ENCODE results near the gene HCFC1.

- TF ChIP-seq POLR2AphosphoS5 (IDR thresholded peaks at IDR 0.05; ENCODE audit: low read depth, low read length) (no peak), POLR2A (IDR thresholded peaks at IDR 0.05; ENCODE audit: low read depth, low read length) (no peak; the same call in 1 of the 2 replicates)
These were observed 47.5 kb upstream of the HCFC1 start for GRCh38 chrX:154019061-154019621.
